Panc1 (cell line): ENCODE measurements around the gene LAG3.

Experiments used
- POLR2AphosphoS5 ChIP-seq: IDR thresholded peaks from 2 replicates; pipeline ENCODE4 v1.6.1; 2012; ENCODE audit warnings: mild to moderate bottlenecking, low read depth, low read length, moderate library complexity
- REST ChIP-seq, 2 experiments: IDR thresholded peaks; 2 replicates each; pipeline ENCODE4 v1.6.1; 2011 to 2012; ENCODE audit warnings: low read depth in 2 of 2, control low read depth in 1 of 2, low read length in 1 of 2, mild to moderate bottlenecking in 1 of 2, moderate library complexity in 1 of 2; ENCODE audit not compliant: insufficient read depth in 1 of 2
- SIN3A ChIP-seq: IDR thresholded peaks from 2 replicates; pipeline ENCODE4 v1.6.1; 2012; ENCODE audit warnings: low read depth, mild to moderate bottlenecking, low read length, moderate library complexity, borderline replicate concordance; ENCODE audit not compliant: insufficient read depth
- TCF7L2 ChIP-seq: IDR thresholded peaks from 2 replicates; pipeline ENCODE4 v1.6.1; 2011; ENCODE audit warnings: mild to moderate bottlenecking, low read depth, low read length, inconsistent platforms
- TF ChIP-seq, protein P1 (sequence below): fragments of 450-650 bp; IDR thresholded peaks from 2 replicates; pipeline ENCODE4 v1.5.1; 2017; ENCODE audit warnings: mild to moderate bottlenecking

DNA sequence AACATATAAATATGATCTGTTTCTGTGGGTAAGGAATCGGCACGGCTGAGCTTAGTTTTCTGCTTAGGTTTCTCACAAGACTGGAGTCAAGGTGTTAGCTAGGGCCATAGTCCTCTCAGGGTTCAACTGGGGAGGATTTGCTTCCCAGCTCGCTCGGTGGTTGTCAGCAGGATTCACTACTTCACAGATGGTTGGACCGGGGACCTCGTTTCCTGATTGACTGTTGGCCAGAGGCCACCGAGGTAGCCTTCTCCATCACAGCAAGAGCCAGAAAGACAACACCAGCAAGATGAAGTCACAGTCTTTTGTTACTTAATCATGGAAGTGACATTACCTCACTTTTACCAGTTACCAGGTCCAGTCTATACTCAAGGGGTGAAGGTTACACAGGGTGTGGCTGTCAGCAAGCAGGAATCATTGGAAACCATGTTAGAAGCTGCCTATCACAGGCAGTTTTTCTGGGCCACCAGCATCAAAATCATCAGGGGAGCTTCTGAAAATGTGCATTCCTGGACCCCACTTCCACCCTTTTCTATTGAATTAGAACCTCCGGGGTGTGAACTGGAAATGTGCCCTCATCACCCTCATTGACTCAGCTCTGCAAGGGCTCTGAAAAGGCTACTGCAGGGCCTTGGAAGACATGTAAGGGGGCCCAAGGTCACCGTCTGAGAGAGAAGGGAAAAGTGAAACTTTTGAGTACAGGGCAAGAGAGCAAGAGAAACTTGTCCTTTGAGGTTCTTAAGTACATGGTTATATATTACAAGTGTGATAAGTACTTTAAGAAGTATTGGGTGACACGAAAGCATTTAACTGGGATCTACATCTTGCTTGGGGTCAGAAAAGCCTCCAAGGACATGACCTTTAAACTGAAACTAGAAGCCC is 37.6 kb upstream of the LAG3 start:
- TF ChIP-seq, protein P1, sequence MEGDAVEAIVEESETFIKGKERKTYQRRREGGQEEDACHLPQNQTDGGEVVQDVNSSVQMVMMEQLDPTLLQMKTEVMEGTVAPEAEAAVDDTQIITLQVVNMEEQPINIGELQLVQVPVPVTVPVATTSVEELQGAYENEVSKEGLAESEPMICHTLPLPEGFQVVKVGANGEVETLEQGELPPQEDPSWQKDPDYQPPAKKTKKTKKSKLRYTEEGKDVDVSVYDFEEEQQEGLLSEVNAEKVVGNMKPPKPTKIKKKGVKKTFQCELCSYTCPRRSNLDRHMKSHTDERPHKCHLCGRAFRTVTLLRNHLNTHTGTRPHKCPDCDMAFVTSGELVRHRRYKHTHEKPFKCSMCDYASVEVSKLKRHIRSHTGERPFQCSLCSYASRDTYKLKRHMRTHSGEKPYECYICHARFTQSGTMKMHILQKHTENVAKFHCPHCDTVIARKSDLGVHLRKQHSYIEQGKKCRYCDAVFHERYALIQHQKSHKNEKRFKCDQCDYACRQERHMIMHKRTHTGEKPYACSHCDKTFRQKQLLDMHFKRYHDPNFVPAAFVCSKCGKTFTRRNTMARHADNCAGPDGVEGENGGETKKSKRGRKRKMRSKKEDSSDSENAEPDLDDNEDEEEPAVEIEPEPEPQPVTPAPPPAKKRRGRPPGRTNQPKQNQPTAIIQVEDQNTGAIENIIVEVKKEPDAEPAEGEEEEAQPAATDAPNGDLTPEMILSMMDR = no peak
- TF ChIP-seq TCF7L2 = no peak
- no peak for TF ChIP-seq POLR2AphosphoS5
- TF ChIP-seq REST (IDR thresholded peaks at IDR 0.05; ENCODE audit: insufficient read depth in 1 of 2, low read depth in 2 of 2, low read length in 1 of 2) = no peak
- TF ChIP-seq SIN3A = no peak
